Mammary epithelial cell (primary cell): ENCODE measurements around the gene TFDP1.

Experiments
- CTCF ChIP-seq, 2 donors: IDR thresholded peaks in 1 of 2; conservative IDR thresholded peaks in 1 of 2; 2 replicates each; pipeline ENCODE4 v1.5.1; 2011 to 2012; ENCODE audit warnings: inconsistent platforms in 2 of 2, low read length in 2 of 2, mild to moderate bottlenecking in 2 of 2, control low read depth in 1 of 2, low read depth in 1 of 2; ENCODE audit not compliant: insufficient read depth in 1 of 2; ENCODE audit errors: extremely low read depth in 1 of 2
- EZH2 ChIP-seq: IDR thresholded peaks from 2 replicates; pipeline ENCODE4 v1.6.1; 2012; ENCODE audit warnings: low read length, inconsistent platforms, borderline replicate concordance

- TF ChIP-seq CTCF (conservative IDR thresholded peaks at IDR 0.05 in 1 of 2, IDR thresholded peaks at IDR 0.05 in 1 of 2; ENCODE audit: extremely low read depth in 1 of 2, insufficient read depth in 1 of 2, low read depth in 1 of 2, low read length in 2 of 2): no peak
- no peak for TF ChIP-seq EZH2
Observed at GRCh38 chr13:113671066-113672001, 86.8 kb downstream of the TFDP1 start.
